ENCODE measurements around the gene MIGA1. TPM values are rescaled to one million over a fixed set of nuclear protein-coding genes. Genes with fewer than 3 reads are reported as not detected.

The MIGA1 gene
- total and polyA plus RNA-seq, 2 of the 13 experiments (the other 11 are each of a cell fraction or from before 2014, with no cell fraction given) = 3.8 to 6.6 TPM

GRCh38 chr1:77888081-77888780 lies 108.8 kb downstream of the MIGA1 start, which contains the start of gene NEXN (continued):
- TF ChIP-seq ZNF274 (CRISPR knock-in tag; IDR thresholded peaks at IDR 0.05) (peak; percentile 74; the same call in 1 of the 2 replicates), ZNF557 (CRISPR knock-in tag; IDR thresholded peaks at IDR 0.05) (no peak), PATZ1 (CRISPR knock-in tag; IDR thresholded peaks at IDR 0.05) (peak; percentile 22; the same call in 1 of the 2 replicates), ZNF331 (CRISPR knock-in tag; IDR thresholded peaks at IDR 0.05) (0 out of 2 replicates have a peak, but pooled peaks have one; percentile 13), RBAK (CRISPR knock-in tag; IDR thresholded peaks at IDR 0.05) (peak; percentile 85), MAX (IDR thresholded peaks at IDR 0.05) (peak; percentile 41; the same call in 1 of the 2 replicates), ZMYM4 (CRISPR knock-in tag; IDR thresholded peaks at IDR 0.05) (peak; percentile 53; the same call in 1 of the 2 replicates), POLR2G (IDR thresholded peaks at IDR 0.05; ENCODE audit: low read depth, low read length) (0 out of 2 replicates have a peak, but pooled peaks have one; percentile 35), ZFX (CRISPR knock-in tag; IDR thresholded peaks at IDR 0.05; ENCODE audit: low read depth) (peak; percentile 85), ZNF614 (CRISPR knock-in tag; IDR thresholded peaks at IDR 0.05; ENCODE audit: borderline replicate concordance) (peak; percentile 42; the same call in 1 of the 2 replicates), GZF1 (CRISPR knock-in tag; IDR thresholded peaks at IDR 0.05) (peak; percentile 52; the same call in 1 of the 2 replicates), BCL3 (CRISPR knock-in tag; IDR thresholded peaks at IDR 0.05) (no peak; the same call in 1 of the 2 replicates), HNRNPLL (IDR thresholded peaks at IDR 0.05; ENCODE audit: low read depth, low read length, poor library complexity, severe bottlenecking) (peak; percentile 98), ZNF121 (CRISPR knock-in tag; IDR thresholded peaks at IDR 0.05) (peak; percentile 35; the same call in 1 of the 2 replicates), ATAD3A (CRISPR knock-in tag; IDR thresholded peaks at IDR 0.05) (no peak), DMAP1 (CRISPR knock-in tag; IDR thresholded peaks at IDR 0.05) (no peak; the same call in 1 of the 2 replicates), MLX (CRISPR knock-in tag; IDR thresholded peaks at IDR 0.05) (no peak), KDM3A (CRISPR knock-in tag; IDR thresholded peaks at IDR 0.05; ENCODE audit: low read depth) (0 out of 2 replicates have a peak, but pooled peaks have one; percentile 40), ZNF772 (CRISPR knock-in tag; IDR thresholded peaks at IDR 0.05) (peak; percentile 55; the same call in 1 of the 2 replicates), ZNF740 (CRISPR knock-in tag; IDR thresholded peaks at IDR 0.05) (peak; percentile 54; the same call in 1 of the 2 replicates), ZNF281 (CRISPR knock-in tag; IDR thresholded peaks at IDR 0.05; ENCODE audit: borderline replicate concordance) (peak; percentile 74)

Data from HepG2 (cell line).